ENCODE results near the gene PRDM1.

The PRDM1 gene

GRCh38 chr6:106085984-106086813 lies at the start of gene PRDM1:
Gene PRDM1, plus strand, starts transcription at chr6:106086336. Its CDS starts 218 bp downstream, at chr6:106086554.
- in situ Hi-C loops (cut with MboI; ENCODE audit: low sequenced_read_pairs), result loop anchor here (25.0 kb wide), 1 partner anchor 299 kb away; no protein-coding TSS in a partner anchor

GRCh38 chr6:106037060-106037459 lies 49.1 kb upstream of the PRDM1 start:
- in situ Hi-C loops (cut with MboI; ENCODE audit: low sequenced_read_pairs), result no loop called here

GRCh38 chr6:106039897-106040592 lies 46.1 kb upstream of the PRDM1 start:
- in situ Hi-C loops (cut with MboI; ENCODE audit: low sequenced_read_pairs), result no loop called here

- in situ Hi-C loops (cut with MboI; ENCODE audit: low sequenced_read_pairs), result no loop called here
Observed at GRCh38 chr6:106044151-106044550, 42.0 kb upstream of the PRDM1 start.

- in situ Hi-C loops (cut with MboI; ENCODE audit: low sequenced_read_pairs), result no loop called here
Observed at GRCh38 chr6:106045077-106045476, 41.1 kb upstream of the PRDM1 start.

GRCh38 chr6:106046116-106046853 lies 39.9 kb upstream of the PRDM1 start:
- in situ Hi-C loops (cut with MboI; ENCODE audit: low sequenced_read_pairs), result no loop called here

- in situ Hi-C loops (cut with MboI; ENCODE audit: low sequenced_read_pairs), result no loop called here
Observed at GRCh38 chr6:106046854-106047200, 39.3 kb upstream of the PRDM1 start.

- in situ Hi-C loops (cut with MboI; ENCODE audit: low sequenced_read_pairs), result no loop called here
Observed at GRCh38 chr6:106048336-106048735, 37.8 kb upstream of the PRDM1 start.

GRCh38 chr6:106050538-106050937 lies 35.6 kb upstream of the PRDM1 start:
- in situ Hi-C loops (cut with MboI; ENCODE audit: low sequenced_read_pairs), result no loop called here

- in situ Hi-C loops (cut with MboI; ENCODE audit: low sequenced_read_pairs), result no loop called here
Observed at GRCh38 chr6:106051226-106051625, 34.9 kb upstream of the PRDM1 start.

GRCh38 chr6:106053484-106054205 lies 32.5 kb upstream of the PRDM1 start:
- in situ Hi-C loops (cut with MboI; ENCODE audit: low sequenced_read_pairs), result no loop called here

GRCh38 chr6:106055489-106055888 lies 30.6 kb upstream of the PRDM1 start:
- in situ Hi-C loops (cut with MboI; ENCODE audit: low sequenced_read_pairs), result no loop called here

GRCh38 chr6:106056060-106056745 lies 29.9 kb upstream of the PRDM1 start:
- in situ Hi-C loops (cut with MboI; ENCODE audit: low sequenced_read_pairs), result no loop called here

- in situ Hi-C loops (cut with MboI; ENCODE audit: low sequenced_read_pairs), result no loop called here
Observed at GRCh38 chr6:106056746-106057390, 29.3 kb upstream of the PRDM1 start.

GRCh38 chr6:106059331-106059730 lies 26.8 kb upstream of the PRDM1 start:
- in situ Hi-C loops (cut with MboI; ENCODE audit: low sequenced_read_pairs), result no loop called here

- in situ Hi-C loops (cut with MboI; ENCODE audit: low sequenced_read_pairs), result no loop called here
Observed at GRCh38 chr6:106060167-106060566, 26.0 kb upstream of the PRDM1 start.

GRCh38 chr6:106063448-106063850 lies 22.7 kb upstream of the PRDM1 start:
- in situ Hi-C loops (cut with MboI; ENCODE audit: low sequenced_read_pairs), result no loop called here

- in situ Hi-C loops (cut with MboI; ENCODE audit: low sequenced_read_pairs), result no loop called here
Observed at GRCh38 chr6:106064142-106064541, 22.0 kb upstream of the PRDM1 start.

- in situ Hi-C loops (cut with MboI; ENCODE audit: low sequenced_read_pairs), result no loop called here
Observed at GRCh38 chr6:106064756-106065155, 21.4 kb upstream of the PRDM1 start.

- in situ Hi-C loops (cut with MboI; ENCODE audit: low sequenced_read_pairs), result no loop called here
Observed at GRCh38 chr6:106066989-106067388, 19.1 kb upstream of the PRDM1 start.

All from HL-60/S4 treated with phorbol 12-myristate 13-acetate at 8.2 ng/mL for 4 days and 3 days (cell line).